ENCODE data around the gene CFAP54.
"Not testable (repeated sequence)": the region's sequence is repeated elsewhere in the genome, so short reads cannot be mapped to it uniquely, and the experiment has no call there.

Gene CFAP54

DNA sequence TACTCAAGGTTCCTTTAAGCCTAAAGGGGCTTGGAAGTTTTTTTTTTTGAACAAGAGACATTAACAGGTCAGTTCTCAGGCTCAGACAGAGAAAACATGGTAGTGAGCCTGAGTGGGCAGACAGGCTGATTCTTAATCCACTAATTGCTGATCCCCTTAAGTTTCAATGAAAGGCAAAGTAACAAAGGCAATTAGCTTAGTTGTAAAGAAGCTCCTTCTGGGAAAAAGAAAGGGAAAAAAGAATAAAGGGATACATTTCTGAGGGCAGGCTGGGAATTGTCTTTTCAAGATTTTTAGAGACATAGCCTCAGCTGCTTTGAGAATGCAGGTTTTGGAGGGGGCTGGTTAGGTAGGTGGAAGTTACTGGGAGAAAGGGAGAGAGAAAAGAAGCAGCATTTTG lies 133.8 kb downstream of the CFAP54 start:
- DNase-seq = no peak

DNA sequence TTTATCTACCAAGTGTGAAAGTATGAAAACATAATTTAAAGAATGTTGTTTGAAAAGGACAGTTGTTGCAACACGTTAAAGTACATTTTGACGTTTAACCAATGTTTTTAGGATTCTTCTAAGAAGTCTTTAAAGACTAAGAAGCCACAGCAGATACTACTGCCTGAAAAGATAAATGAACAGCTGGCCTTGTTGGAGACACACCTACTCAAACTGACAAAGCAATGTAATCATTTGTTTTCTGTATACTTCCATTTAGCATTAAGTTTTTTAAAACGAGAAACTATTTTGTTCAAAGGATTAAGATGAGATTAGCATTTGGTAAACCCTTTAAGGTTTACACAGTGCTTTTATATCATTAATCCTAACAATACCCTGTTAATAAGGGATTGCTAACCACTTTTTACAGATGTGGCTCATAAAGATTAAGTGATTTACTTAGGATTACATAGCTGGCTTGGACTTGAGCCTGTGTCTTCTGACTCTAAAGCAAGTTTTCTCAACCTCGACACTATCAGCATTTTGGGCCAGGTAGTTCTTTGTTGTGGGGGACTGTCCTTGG lies 134.4 kb downstream of the CFAP54 start:
- no peak for DNase-seq

DNA sequence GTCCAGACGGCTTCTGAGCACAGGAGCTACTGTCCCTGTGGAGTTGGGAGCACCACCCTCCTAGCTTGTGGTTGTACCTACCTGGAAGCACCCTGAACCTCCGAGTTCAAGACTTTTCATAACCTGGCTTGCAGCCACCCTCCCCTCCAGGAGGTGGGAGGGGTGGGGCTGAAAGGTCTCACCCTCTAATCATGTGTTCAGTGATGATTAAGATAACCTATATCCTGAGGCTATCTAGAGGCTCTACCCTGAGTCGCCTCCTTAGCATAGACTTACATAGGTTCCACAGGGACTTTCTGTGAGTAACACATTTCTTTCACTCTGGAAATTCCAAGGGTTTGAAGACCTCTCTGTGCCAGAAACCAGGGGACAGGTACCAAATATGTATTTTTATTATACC lies 146.5 kb downstream of the CFAP54 start:
- DNase-seq = no peak

DNA sequence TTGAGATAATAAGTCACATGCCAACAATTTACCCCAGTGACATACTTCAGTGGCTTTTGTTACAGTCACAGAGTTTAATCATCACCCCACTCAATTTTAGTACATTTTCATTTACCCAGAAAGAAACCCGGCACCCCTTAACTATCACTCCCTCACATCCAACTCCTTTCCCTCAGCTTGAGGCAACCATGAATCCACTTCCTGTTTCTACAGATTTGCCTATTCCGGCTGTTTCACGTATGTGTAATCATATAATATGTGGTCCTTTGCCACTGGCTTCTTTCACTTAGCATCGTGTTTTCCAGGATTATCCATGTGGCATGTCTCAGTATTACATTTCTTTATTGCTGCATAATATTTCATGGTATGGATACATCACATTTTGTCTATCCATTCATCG lies 147.5 kb downstream of the CFAP54 start:
- DNase-seq = no peak

DNA sequence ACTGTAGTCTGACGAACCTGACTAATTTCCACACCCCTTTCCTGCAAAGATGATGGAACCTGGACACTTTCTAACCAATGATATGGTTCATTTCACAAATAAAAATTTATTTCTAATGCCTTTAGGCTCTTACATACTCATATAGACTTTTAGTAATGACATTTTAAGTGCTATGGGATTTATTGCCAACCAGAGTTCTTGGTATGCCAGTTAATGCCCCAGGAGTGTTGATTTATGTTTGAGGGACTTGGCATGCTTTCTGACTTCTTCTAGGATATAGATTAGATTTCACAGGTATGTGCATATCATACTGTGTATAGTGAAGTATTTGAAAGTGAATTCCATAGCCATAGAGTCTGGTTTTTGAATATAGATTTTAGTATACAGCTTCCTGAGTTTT lies 159.5 kb downstream of the CFAP54 start:
- no peak for DNase-seq

DNA sequence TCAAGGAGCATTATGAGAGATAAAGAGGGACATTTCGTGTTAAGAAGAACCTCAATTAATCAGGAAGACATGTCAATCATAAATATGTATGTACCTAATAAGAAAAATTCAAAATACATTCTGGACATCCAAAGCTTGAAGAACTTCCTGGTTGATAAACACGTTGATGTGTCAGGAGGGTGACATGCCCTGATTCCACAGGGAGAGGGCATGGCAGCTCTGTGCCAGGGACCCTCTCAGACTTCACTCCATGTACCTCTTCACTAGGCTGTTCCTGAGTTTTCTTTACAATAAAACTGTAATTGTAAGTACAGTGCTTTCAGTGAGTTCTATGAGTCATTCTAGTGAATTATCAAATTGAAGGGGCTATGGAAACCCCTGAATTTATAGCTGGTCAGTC lies 163.5 kb downstream of the CFAP54 start:
- no peak for DNase-seq

DNA sequence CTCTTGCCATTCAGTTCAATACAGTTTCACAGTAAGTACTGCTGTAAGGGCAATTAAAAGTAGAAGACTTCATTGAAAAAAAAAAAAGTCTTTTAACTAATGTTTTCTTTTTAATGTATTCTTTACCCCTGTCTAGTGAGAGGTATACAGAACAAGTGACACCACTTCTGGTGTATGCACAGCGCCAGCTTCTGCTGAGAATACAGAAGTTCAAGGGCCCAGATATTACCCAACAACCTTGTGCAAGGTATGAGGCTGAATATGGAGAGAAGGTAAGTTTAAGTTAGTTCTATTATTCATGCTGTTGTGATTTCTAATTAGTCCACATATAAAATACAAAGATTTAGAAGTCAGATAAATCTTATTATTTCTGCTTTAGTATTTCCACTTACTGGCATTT lies 168.7 kb downstream of the CFAP54 start:
- DNase-seq = no peak

DNA sequence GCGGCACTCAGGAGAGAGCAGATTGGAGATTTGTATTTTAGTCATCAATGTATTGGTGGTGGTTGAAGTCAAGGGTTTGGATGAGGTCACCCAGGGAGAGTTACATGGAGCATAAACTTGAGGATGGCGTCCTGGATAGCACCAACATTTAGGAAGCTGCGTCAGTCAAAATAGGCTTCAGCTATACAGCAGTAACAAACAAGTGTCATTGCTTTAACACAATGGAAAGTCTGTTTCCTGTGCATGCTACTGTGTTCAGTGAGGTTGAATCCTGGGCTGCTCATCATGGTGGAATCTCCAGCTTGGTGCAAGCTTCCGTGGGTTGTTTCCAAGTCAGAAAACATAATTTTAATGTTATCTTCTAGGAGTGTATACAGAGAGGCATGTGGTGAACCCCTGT lies 180.4 kb downstream of the CFAP54 start:
- no peak for DNase-seq

DNA sequence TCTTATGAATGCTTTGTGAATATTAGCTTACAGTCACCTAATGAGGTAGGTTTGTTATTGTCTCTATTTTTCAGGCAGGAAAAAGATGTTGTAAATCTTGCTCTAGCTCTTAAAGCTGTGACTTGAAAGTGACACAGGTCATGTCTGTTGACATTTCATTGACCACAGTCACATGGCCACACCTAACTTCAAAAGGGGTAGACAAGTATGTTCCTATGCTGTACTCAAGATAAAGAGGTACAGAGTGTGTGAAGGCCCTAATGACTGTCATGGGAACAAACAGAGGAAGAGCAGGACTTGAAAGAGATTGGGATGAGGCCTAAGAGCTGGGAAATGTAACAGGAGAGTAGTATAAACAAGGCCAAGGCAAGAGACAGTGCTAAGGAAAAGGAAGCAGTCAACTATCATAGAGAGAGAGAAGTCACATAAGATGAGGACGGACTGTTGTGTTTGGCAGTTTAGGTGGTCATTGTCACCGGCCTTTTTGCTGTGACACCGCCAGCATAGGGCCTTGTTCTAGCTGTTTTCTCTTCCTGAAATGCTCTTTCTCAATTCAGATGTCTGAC lies 181.0 kb downstream of the CFAP54 start:
- no peak for DNase-seq

DNA sequence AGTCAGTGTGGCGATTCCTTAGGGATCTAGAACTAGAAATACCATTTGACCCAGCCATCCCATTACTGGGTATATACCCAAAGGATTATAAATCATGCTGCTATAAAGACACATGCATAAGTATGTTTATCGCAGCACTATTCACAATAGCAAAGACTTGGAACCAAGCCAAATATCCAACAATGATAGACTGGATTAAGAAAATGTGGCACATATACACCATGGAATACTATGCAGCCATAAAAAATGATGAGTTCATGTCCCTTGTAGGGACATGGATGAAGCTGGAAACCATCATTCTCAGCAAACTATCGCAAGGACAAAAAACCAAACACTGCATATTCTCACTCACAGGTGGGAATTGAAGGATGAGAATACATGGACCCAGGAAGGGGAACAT lies 186.1 kb downstream of the CFAP54 start:
- DNase-seq = not testable (repeated sequence)

DNA sequence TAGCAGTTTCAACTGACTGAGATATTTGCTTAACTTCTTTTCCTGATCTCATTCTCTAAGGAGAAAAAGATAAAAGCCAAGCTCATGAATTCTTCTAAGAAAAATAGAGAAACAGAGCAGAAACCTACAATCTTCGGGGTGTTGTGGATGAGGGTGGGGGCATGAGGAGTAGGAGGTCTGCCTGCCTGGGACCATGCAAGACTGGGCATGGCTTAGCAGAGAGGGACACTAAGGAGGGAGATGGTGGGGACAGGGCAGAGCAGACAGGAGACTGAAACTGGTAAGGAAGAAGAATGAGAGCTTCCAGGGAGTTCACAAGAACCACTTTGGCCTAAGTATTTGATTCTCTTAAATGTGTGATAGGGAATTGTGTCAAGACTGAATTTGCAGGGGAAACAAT lies 188.0 kb downstream of the CFAP54 start:
- DNase-seq = no peak

DNA sequence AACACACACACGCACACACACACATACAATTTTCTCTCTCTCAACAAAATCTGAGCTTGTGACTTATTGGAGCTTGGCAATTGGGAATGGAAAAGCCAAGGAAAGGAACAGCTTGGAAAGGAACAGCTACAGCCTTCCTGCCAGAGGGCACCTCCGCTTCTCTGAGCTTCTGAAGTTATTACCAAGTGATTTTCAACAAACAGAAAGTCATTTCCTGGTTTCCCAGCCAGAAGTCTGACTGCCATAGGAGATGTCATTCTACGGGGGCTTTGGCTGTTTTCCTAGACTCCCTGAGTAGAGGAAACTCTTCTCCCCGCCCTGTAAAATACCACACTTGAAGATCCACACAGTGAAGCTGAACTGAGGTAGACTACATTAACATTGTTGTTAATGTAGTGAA lies 198.3 kb downstream of the CFAP54 start:
- no peak for DNase-seq

DNA sequence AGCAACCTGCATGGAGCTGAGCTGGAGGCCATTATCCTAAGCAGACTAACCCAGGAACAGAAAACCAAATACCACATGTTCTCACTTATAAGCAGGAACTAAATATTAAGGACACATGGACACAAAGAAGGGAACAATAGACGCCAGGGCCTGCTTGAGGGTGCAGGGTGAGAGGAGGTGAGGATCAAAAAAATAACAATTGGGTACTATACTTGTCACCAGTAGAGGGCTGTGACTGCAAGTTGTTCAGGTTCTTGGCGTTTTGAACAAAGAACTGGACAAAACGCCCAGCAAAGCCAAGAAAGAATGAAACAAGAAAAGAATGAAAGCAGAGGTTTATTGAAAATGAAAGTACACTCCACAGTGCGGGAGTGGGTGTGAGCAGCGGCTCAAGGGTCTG lies 209.1 kb downstream of the CFAP54 start:
- no peak for DNase-seq

DNA sequence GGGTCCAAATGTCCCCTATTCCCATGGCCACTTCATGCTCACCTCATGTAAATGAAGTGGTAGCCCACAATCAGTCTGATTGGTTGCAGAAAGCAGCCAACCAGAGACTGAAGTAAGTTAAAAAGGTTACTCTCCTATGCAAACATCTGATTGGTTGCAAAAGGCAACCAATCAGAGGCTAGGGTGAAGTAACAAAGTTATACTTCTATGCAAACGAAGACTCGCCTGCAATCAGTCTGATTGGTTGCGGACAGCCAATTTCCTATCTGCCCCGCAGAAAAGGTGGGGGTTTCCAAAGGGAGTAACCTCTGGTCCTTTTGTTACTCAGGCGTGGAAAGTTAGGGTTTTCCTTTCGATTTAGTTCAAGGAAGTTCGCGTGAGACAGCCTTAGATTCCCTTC lies 209.6 kb downstream of the CFAP54 start:
- no peak for DNase-seq

DNA sequence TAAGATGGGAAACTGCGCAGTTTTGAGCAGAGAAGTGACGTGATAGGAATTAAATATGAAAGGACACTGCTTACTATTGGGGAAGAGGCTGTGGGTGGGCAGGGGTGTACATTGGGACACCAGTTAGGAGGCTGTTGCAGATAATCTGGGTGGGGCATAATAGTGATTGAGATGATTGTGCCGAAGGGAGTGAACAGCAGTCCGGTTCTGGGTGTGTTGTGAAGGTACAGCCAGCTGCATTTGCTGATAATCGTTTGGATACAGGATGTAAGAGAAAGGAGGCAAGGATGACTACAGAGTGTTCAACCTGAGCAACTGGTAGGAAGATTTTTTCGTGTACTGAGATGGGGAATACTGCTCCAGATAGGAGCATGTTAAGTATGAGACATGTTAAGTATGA lies 212.5 kb downstream of the CFAP54 start:
- no peak for DNase-seq

DNA sequence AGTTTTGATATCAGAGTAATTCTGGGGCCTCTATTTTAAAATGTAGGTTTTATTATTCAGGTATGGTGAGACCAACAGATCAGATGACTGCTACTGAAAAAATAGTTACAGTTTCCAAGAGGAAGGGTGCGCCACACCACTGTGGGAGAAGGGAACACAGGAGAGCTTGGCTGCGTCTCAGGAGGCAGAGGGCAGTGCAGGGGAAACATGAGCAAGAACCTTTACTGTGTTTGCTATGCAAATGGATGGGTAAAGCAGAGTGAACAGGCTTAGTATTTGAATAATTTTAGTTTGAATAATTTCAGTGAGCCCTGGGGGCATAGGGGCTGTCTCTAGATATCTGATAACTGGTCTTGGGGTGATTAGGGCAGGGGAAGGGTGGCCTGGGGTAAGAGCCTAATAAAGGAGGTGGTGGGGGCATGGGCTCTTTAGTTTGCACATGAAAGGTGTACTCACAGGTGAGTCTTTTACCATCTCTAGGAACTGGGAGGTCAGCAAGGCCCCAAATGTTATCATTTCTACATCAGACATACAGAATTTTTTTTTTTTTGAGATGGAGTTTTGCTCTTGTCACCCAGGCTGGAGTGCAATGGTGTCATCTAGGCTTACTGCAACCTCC lies 220.9 kb downstream of the CFAP54 start:
- no peak for DNase-seq

DNA sequence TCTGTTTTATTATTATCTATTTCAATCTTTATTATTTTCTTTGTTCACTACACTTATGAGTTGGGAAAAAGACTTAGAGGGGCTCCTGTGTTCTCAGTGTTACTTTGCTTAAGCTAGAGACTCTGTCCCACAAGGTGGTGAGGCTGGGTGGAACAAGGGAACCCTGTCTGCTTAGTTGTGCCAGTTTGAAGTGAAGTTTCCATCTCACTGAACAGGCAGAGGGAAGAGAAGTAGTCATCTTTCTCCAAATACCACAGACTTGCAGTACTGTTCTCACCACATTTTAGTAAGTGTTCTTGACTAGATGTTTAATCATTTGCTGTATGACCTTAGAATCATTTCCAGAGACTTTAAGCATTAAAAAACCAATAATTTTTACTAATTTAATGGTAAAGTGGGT lies 222.0 kb downstream of the CFAP54 start:
- no peak for DNase-seq

DNA sequence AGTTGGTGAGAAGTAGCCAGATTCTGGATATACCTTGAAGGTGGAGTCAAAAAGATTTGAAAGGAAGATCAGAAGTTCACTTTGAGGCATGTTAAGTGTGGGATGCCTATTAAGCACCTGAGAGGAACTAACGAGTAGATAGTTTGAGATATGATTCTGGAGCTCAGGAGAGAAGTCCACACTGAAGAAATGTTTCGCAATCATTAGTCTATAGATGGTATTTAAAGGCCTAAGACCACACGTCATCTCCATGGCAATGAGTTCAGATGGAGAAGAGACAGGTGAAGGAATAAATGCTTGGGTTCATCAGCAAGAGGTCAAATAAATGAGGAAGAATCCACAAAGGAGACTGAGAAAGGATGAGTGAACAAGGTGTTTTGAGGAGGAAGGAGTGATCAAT lies 224.8 kb downstream of the CFAP54 start:
- DNase-seq = no peak

DNA sequence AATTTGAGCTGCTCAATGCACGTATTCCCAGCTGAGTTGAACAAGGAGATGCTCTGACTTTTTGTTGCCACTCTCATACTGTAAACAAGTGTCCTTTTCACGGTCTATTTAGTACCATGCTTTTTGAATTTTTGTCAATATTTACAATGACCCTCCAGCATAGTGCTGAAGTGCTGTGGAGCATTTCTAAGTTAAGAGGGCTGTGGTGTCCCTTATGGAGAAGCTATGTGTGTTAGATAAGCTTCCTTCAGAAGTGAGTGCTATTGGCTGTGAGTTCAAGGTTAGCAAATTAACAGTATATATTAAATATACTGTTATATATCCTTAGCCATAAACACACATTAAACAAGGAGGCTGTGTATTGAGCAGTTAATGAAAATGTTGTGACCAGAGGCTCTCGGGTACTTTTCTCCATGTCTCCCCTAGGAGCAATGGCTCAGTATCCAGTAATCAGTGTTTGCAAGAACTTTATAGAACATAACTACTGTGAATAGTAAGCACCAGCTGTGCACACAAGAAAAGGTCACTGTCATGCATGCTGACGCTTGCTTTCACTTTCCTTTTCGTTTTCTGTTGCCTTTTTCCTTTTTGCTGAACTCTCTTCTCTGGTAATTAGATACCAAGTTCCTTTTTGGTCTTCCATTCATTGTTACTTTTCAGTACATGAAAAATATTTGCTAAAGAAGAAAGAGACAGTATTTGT lies 230.4 kb downstream of the CFAP54 start:
- no peak for DNase-seq

DNA sequence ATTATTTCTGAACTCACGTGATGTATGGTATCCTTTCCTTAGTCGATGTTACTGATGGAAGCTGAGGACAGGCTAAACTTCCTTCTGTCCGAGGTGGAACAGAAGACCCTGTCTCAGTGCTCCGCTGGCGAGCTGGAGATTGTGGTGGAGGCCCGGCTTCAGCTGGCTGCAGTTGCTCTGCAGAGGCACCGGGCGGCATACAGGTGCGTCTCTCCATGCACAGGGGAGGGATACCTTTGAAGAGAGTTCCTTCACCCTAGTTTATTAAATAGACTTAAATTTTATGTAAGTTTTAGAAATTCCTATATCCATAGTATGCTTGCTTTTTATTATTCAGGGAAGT lies 231.0 kb downstream of the CFAP54 start:
- no peak for DNase-seq

DNA sequence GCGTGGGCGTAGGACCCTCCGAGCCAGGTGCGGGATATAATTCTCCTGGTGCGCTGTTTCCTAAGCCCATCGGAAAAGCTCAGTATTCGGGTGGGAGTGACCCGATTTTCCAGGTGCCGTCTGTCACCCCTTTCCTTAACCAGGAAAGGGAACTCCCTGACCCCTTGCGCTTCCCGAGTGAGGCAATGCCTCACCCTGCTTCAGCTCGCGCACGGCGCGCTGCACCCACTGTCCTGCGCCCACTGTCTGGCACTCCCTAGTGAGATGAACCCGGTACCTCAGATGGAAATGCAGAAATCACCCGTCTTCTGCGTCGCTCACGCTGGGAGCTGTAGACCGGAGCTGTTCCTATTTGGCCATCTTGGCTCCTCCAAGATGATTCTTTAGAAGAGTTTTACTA lies 240.1 kb downstream of the CFAP54 start:
- DNase-seq = not testable (repeated sequence)

DNA sequence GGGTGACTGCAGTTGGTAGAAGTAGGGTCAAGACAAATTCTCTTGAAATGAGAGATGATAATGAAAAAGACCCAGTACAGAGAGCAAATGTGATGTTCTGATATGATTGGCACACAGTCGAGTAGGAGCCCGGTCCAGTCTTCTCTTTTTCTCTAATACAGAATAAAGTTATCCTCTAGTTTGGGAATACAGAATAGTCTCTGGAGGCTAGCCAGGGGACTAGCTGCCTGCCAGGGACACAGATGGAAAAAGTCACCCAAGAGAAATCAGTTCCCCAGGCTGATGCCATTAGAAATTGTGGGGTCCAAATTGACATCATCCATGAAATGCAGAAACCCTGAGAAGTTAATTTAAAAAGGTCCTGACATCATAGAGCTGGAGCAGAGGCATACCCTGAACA lies 240.5 kb downstream of the CFAP54 start:
- DNase-seq = no peak

DNA sequence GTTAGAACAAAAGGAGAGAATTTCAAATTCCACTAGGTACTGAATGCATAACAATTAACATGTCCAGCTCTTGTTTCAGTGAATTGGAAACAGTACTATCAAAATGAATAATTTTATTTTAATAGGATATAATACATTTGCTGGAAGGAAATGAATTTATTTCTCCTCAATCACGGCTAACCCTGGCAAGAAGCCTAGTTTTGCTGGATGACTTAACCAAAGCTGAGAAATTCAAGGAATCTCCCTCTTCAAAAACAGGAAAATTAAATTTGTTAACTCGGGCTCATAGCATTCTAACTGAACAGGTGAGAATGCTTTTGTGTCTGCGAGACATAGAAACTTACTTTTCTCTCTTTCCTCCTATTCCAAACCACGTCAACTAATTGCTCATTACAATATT lies 254.2 kb downstream of the CFAP54 start:
- DNase-seq = no peak

Data from nucleus accumbens (tissue), 56 donors.